Tibial nerve (tissue), 4 donors: ENCODE measurements around the gene RPP40. TPM values are rescaled to one million over a fixed set of nuclear protein-coding genes. Genes with fewer than 3 reads are reported as not detected.

Experiments used
- DNase-seq, 2 donors: peaks; one replicate each; pipeline ENCODE4 v3.0.0-alpha.2; 2019; ENCODE audit warnings: low spot score in 2 of 2
- H3K27ac ChIP-seq, 4 donors: fragments of 200-600 bp; sonication (generic) in 3 of 4; one replicate each; pipeline ENCODE4 v1.5.1; 2017 to 2019; ENCODE audit warnings: mild to moderate bottlenecking in 1 of 4
- H3K27me3 ChIP-seq, 2 donors: fragments of 200-600 bp; sonication (generic) in 1 of 2; one replicate each; pipeline versions ENCODE4 v1.5.1 to v1.6.0; 2017 to 2019
- H3K36me3 ChIP-seq, 3 donors: fragments of 200-600 bp; sonication (generic); one replicate each; pipeline ENCODE4 v1.5.1; 2018 to 2019
- H3K4me1 ChIP-seq, 4 donors: fragments of 200-600 bp; sonication (generic) in 3 of 4; one replicate each; pipeline ENCODE4 v1.5.1; 2017 to 2019
- H3K4me3 ChIP-seq, 4 donors: fragments of 200-600 bp; sonication (generic) in 3 of 4; one replicate each; pipeline ENCODE4 v1.5.1; 2017 to 2019; ENCODE audit warnings: mild to moderate bottlenecking in 1 of 4, moderate library complexity in 1 of 4
- H3K9me3 ChIP-seq, 4 donors: fragments of 200-600 bp; sonication (generic) in 3 of 4; one replicate each; pipeline ENCODE4 v1.5.1; 2017 to 2019
- CTCF ChIP-seq, 5 experiments: fragments of 200-600 bp in 3 of 5; fragments of 450-650 bp in 2 of 5; sonication (generic) in 3 of 5; IDR thresholded peaks; one replicate each; pipeline ENCODE4 v1.5.1; 2016 to 2019; ENCODE audit warnings: antibody characterized with exemption in 5 of 5, mild to moderate bottlenecking in 3 of 5, moderate library complexity in 2 of 5
- EP300 ChIP-seq, 2 donors: sonication (generic); formaldehyde crosslinking; IDR thresholded peaks; one replicate each; pipeline ENCODE4 v1.6.1; 2017; ENCODE audit warnings: antibody characterized with exemption in 2 of 2, mild to moderate bottlenecking in 1 of 2
- POLR2A ChIP-seq, 2 donors: fragments of 450-650 bp; IDR thresholded peaks; one replicate each; pipeline ENCODE4 v1.6.1; 2017; ENCODE audit warnings: antibody characterized with exemption in 2 of 2, mild to moderate bottlenecking in 2 of 2, moderate library complexity in 2 of 2
- WGBS, 2 donors: methylation state at CpG; one replicate each; pipeline ENCODE4 v1.1.5; 2018; 5-methylcytosine and 5-hydroxymethylcytosine counted together
- total RNA-seq, 4 donors: library from RNA; depleted of rRNA; stranded (reverse); fragments of >200 nt; gene quantifications; one replicate each; pipeline ENCODE4 v1.1.0, GENCODE V29; 2016

RPP40 gene
- total RNA-seq, 4 donors from 2014 or later, result 6.3 to 16.7 (median 9.6) TPM

DNA sequence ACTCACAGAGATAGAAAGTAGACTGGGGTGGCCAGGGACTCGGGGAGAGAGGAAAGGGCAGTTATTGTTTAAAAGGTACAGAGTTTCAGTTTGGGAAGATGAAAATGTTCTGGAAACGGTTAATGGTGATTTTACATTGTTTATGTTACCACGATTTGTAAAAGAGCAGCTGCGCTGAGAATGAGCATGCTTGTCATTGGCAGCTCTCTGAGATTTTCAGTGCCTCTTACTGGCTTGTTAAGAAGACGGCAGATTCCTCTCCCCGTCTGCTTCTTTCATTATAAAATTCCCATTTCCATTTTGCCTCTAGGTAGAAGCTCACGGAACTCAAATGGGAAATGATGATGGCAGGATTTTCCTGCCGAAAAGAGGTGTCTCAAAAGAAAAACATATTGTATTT is 41.6 kb upstream of the RPP40 start:
- Histone ChIP-seq H3K36me3 (peaks cover 0 to 23% (median 0%) of the 10 kb centered on the region in 3 donors), H3K27ac (no peak overlapping the region), H3K9me3 (peaks cover 0 to 14% (median 0%) of the 10 kb centered on the region in 4 donors), H3K4me3 (no peak overlapping the region), H3K4me1 (no peaks in the 10 kb centered on the region), H3K27me3 (no peaks in the 10 kb centered on the region)
- no peak for DNase-seq
- TF ChIP-seq EP300 (IDR thresholded peaks at IDR 0.05) (no peak), CTCF (IDR thresholded peaks at IDR 0.05) (no peak), POLR2A (IDR thresholded peaks at IDR 0.05) (no peak)
- 61 to 63% methylated on average over 8 of the region's 8 CpGs for WGBS, 2 donors

DNA sequence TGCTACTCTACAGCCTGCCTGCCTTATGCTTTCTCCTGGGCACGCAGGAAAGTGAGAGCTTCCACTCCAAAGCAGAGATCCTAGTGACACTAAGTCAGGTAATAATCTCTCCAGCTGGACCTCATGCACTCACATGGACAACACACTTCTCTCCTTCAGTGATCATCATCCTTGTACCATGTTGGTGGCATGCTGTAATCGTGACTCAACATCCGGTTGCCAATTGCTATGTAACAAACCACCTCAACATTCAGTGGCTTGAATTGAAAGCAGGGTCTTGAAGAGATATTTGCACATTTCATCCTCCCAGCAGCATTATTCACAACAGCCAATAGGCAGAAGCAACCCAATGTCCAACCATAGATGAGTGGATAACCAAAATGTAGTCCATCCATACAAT is 41.0 kb upstream of the RPP40 start:
- DNase-seq, result no peak
- 94 to 96% methylated on average over 3 of the region's 3 CpGs for WGBS, 2 donors
- TF ChIP-seq POLR2A (IDR thresholded peaks at IDR 0.05), result no peak
- no peak for TF ChIP-seq CTCF (IDR thresholded peaks at IDR 0.05)
- no peak for TF ChIP-seq EP300 (IDR thresholded peaks at IDR 0.05)
- Histone ChIP-seq H3K4me3 (no peak overlapping the region), H3K4me1 (no peaks in the 10 kb centered on the region), H3K9me3 (peaks cover 0 to 8% (median 0%) of the 10 kb centered on the region in 4 donors), H3K27ac (no peak overlapping the region), H3K27me3 (no peaks in the 10 kb centered on the region), H3K36me3 (peaks cover 0 to 23% (median 0%) of the 10 kb centered on the region in 3 donors)

GRCh38 chr6:5042436-5042835 is 38.6 kb upstream of the RPP40 start:
- Histone ChIP-seq H3K9me3 (no peaks in the 10 kb centered on the region), H3K27ac (no peak overlapping the region), H3K4me1 (no peaks in the 10 kb centered on the region), H3K27me3 (no peaks in the 10 kb centered on the region), H3K36me3 (peaks cover 0 to 23% (median 0%) of the 10 kb centered on the region in 3 donors), H3K4me3 (no peak overlapping the region)
- no peak for TF ChIP-seq EP300 (IDR thresholded peaks at IDR 0.05)
- no peak for TF ChIP-seq POLR2A (IDR thresholded peaks at IDR 0.05)
- no peak for TF ChIP-seq CTCF (IDR thresholded peaks at IDR 0.05)
- WGBS, 2 donors, result 83 to 90% methylated on average over 3 of the region's 3 CpGs
- no peak for DNase-seq

DNA sequence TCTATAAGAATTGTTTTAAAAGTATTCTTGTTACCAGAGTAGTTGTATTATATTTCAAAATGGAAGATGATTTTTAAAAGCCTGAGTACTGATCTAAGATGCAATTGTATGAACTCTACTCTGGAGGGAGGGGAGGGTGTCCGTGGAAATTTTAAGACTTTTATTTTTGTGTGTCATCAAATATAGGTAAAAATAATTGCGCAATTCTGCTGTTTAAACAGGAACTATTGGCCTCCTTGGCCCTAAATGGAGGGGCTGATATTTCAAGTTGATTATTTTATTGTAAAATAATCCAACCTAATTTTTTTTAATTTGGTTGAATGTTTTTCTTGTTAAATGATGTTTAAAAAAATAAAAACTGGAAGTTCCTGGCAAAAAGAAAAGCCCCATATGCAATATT is 38.1 kb upstream of the RPP40 start:
- H3K27me3 ChIP-seq, result no peaks in the 10 kb centered on the region
- H3K4me3 ChIP-seq, result no peak overlapping the region
- TF ChIP-seq CTCF (IDR thresholded peaks at IDR 0.05), result no peak
- TF ChIP-seq POLR2A (IDR thresholded peaks at IDR 0.05), result no peak
- TF ChIP-seq EP300 (IDR thresholded peaks at IDR 0.05), result no peak
- no peaks in the 10 kb centered on the region for H3K4me1 ChIP-seq
- DNase-seq, result no peak
- no peak overlapping the region for H3K27ac ChIP-seq
- H3K9me3 ChIP-seq, result no peaks in the 10 kb centered on the region
- peaks cover 0 to 23% (median 0%) of the 10 kb centered on the region in 3 donors for H3K36me3 ChIP-seq
- 38 to 42% methylated on average over 2 of the region's 2 CpGs for WGBS, 2 donors

DNA sequence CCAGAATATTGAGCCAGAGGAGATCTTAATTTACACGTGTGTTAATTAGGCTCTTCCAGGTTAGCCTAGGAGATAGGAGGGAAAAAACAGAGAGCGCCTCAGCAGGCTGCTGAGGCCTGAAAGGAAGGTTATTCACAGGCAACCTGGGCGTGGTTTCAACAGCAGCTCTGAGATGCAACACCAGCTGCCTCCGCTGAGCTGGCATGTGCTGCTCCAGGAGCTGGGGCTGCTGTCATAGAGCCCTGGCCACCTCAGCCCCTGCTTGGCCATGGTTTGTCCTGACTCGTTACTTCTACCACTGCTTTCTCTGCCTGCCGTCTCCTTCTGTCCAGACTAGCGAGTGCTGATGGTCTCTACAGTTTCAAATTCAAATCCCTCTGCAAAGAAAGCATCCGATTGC is 32.4 kb upstream of the RPP40 start:
- H3K4me3 ChIP-seq, result no peak overlapping the region
- no peaks in the 10 kb centered on the region for H3K4me1 ChIP-seq
- H3K36me3 ChIP-seq, result no peaks in the 10 kb centered on the region
- 63 to 67% methylated on average over 7 to 8 of the region's 8 CpGs for WGBS, 2 donors
- H3K27me3 ChIP-seq, result no peaks in the 10 kb centered on the region
- no peak overlapping the region for H3K27ac ChIP-seq
- TF ChIP-seq EP300 (IDR thresholded peaks at IDR 0.05), result no peak
- no peak for TF ChIP-seq POLR2A (IDR thresholded peaks at IDR 0.05)
- TF ChIP-seq CTCF (IDR thresholded peaks at IDR 0.05), result no peak
- H3K9me3 ChIP-seq, result no peaks in the 10 kb centered on the region
- no peak for DNase-seq
